ENCODE data around the gene ACTL6B. TPM values are rescaled to one million over a fixed set of nuclear protein-coding genes. Genes with fewer than 3 reads are reported as not detected.

ACTL6B gene
- total and polyA plus RNA-seq, 9 of the 15 experiments (the other 6 are each of a cell fraction or from before 2014, with no cell fraction given), result not detected

- TF ChIP-seq ZBTB5 (IDR thresholded peaks at IDR 0.05), result no peak
- no peak for TF ChIP-seq HIVEP1 (CRISPR knock-in tag; IDR thresholded peaks at IDR 0.05)
- no peak for TF ChIP-seq TARDBP (IDR thresholded peaks at IDR 0.05)
- 0 out of 2 replicates have a peak, but pooled peaks have one; percentile 7 for TF ChIP-seq TOE1 (IDR thresholded peaks at IDR 0.05; ENCODE audit: borderline replicate concordance)
- 0 out of 2 replicates have a peak, but pooled peaks have one; percentile 62 for TF ChIP-seq TOE1 (CRISPR knock-in tag; IDR thresholded peaks at IDR 0.05; ENCODE audit: borderline replicate concordance, low read depth)
- TF ChIP-seq FOSL1 (tag; conservative IDR thresholded peaks at IDR 0.05), result no peak
- TF ChIP-seq CTBP1 (IDR thresholded peaks at IDR 0.05; ENCODE audit: borderline replicate concordance), result peak; percentile 62
- no peak for TF ChIP-seq ETS2 (tag; IDR thresholded peaks at IDR 0.05; ENCODE audit: borderline replicate concordance, poor library complexity, severe bottlenecking)
- no peak for TF ChIP-seq PCBP2 (IDR thresholded peaks at IDR 0.05; ENCODE audit: low read depth, low read length, poor library complexity, severe bottlenecking)
- no peak for TF ChIP-seq PTTG1 (tag; IDR thresholded peaks at IDR 0.05; ENCODE audit: low read depth)
- no peak for TF ChIP-seq ATF4 (CRISPR knock-in tag; IDR thresholded peaks at IDR 0.05)
- no peak for TF ChIP-seq GTF2A2 (tag; IDR thresholded peaks at IDR 0.05)
- no peak for TF ChIP-seq EP300 (IDR thresholded peaks at IDR 0.05; ENCODE audit: low read length)
- no peak for TF ChIP-seq MBD1 (CRISPR knock-in tag; IDR thresholded peaks at IDR 0.05)
- TF ChIP-seq EGR1 (conservative IDR thresholded peaks at IDR 0.05), result peak; percentile 26; the same call in 1 of the 2 replicates
- TF ChIP-seq PHF8 (IDR thresholded peaks at IDR 0.05; ENCODE audit: borderline replicate concordance, low read length), result peak; percentile 29; the same call in 1 of the 2 replicates
- TF ChIP-seq RBM22 (IDR thresholded peaks at IDR 0.05; ENCODE audit: low read depth, low read length, poor library complexity, severe bottlenecking), result no peak
These were observed 15.5 kb downstream of the ACTL6B start (continued) for GRCh38 chr7:100640517-100641440.

Data from K562 (cell line).